Measurements from ENCODE around the gene METTL1. TPM values are rescaled to one million over a fixed set of nuclear protein-coding genes. Genes with fewer than 3 reads are reported as not detected.

Gene METTL1
- total RNA-seq, 1 donor from 2014 or later: 6.8 TPM

DNA sequence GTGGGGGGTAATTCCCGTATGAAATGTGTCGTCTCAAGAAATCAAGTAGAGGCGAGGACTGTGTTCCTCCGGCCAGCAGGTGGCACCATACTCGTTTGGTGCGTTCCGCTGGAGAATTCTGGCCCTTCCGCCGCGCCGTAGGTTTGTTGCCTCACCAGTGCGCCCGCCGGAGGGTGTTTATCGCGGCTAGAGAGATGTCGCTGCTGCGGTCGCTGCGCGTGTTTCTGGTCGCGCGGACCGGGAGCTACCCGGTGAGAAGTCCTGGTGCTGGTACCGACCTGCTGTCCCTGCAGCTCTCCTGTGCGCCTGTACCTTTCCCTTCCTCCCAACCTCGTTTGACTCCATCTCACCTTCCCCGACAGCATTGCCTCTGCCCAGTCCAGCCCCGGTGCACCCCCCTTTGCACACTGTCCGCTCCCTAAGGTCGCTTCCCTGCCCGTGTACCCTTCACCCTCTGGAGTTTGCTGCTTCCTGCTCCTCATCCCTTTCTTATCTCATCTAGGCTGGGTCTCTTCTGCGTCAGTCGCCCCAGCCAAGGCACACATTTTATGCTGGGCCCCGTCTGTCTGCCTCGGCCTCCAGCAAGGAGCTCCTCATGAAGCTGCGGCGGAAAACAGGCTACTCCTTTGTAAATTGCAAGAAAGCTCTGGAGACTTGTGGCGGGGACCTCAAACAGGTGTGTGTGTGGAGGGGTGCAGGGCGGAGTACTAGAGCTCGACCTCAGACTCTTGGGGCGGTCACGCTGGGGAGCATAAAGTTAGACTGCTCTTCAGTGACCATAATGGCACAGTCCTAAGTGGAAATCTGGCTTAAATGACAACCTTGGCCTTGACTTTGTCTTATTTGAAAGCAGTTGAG lies 10.9 kb upstream of the METTL1 start, which contains the start of gene TSFM:
Gene TSFM, plus strand, starts transcription at position 180 of the 858 bp plus-strand sequence. Its CDS starts 15 bp downstream, at position 195.
- intact Hi-C loops (cut with micrococcal nuclease): no loop called here
- TF ChIP-seq, protein P1, sequence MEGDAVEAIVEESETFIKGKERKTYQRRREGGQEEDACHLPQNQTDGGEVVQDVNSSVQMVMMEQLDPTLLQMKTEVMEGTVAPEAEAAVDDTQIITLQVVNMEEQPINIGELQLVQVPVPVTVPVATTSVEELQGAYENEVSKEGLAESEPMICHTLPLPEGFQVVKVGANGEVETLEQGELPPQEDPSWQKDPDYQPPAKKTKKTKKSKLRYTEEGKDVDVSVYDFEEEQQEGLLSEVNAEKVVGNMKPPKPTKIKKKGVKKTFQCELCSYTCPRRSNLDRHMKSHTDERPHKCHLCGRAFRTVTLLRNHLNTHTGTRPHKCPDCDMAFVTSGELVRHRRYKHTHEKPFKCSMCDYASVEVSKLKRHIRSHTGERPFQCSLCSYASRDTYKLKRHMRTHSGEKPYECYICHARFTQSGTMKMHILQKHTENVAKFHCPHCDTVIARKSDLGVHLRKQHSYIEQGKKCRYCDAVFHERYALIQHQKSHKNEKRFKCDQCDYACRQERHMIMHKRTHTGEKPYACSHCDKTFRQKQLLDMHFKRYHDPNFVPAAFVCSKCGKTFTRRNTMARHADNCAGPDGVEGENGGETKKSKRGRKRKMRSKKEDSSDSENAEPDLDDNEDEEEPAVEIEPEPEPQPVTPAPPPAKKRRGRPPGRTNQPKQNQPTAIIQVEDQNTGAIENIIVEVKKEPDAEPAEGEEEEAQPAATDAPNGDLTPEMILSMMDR (IDR thresholded peaks at IDR 0.05; ENCODE audit: borderline replicate concordance): peak; percentile 96
- Histone ChIP-seq H3K27ac (replicated peaks) (peak within 1 kb of the TSS; percentile 81), H3K36me3 (peaks cover 35% of the 10 kb centered on the region), H3K9me3 (replicated peaks) (no peaks in the 10 kb centered on the region), H3K27me3 (ENCODE audit: low read depth) (no peaks in the 10 kb centered on the region), H3K4me1 (peaks cover 21% of the 10 kb centered on the region), H3K4me3 (peak within 1 kb of the TSS; percentile 96)
- DNase-seq: peak; percentile 98

DNA sequence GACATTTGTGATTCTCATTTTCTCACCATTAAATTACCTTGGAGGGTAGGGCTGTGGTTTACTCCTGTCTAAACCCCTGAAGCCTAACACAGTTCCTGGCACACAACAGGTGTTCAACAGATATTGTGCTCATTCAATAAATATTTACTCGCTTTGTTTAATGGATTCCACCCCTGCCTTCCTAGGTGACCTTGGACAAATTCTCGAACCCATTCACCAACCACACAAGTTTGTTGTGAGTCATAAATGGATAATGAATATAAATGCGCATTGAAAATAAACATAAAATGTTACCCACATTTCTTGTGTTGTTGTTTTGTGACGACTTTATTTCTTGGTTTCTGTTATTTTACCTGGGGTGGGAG lies 10.3 kb upstream of the METTL1 start:
- peaks cover 28% of the 10 kb centered on the region for H3K36me3 ChIP-seq
- TF ChIP-seq, protein P1 (IDR thresholded peaks at IDR 0.05; ENCODE audit: borderline replicate concordance): no peak

DNA sequence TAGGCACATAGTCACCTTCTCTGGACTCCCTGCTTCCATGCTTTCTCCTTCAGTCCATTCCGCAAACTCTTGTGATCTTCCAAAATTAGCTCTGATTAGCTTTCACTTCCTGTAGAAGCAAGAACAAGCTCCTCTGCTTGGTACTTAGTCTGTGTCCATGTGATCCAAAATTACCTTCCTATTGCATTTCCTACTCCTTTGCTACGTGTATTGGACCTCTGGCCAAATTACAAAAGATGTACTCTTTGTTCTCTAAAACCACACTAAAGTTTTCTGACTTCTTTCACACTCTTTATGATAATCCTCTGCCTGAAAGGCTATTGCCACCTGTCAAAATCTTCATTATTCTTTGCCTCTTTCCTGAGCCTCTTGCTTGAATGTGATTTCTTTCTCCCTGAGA lies 9.9 kb upstream of the METTL1 start:
- H3K4me3 ChIP-seq: no peak overlapping the region
- no peak overlapping the region for H3K27ac ChIP-seq (replicated peaks)
- peaks cover 24% of the 10 kb centered on the region for H3K36me3 ChIP-seq
- DNase-seq: no peak
- intact Hi-C loops (cut with micrococcal nuclease): no loop called here
- no peaks in the 10 kb centered on the region for H3K27me3 ChIP-seq (ENCODE audit: low read depth)
- H3K9me3 ChIP-seq (replicated peaks): no peaks in the 10 kb centered on the region
- peaks cover 21% of the 10 kb centered on the region for H3K4me1 ChIP-seq
- TF ChIP-seq, protein P1 (IDR thresholded peaks at IDR 0.05; ENCODE audit: borderline replicate concordance): no peak

More for the DNA sequence above, 10.3 kb upstream of the METTL1 start:
- no peaks in the 10 kb centered on the region for H3K9me3 ChIP-seq (replicated peaks)
- intact Hi-C loops (cut with micrococcal nuclease): no loop called here
- H3K4me1 ChIP-seq: peaks cover 21% of the 10 kb centered on the region
- no peaks in the 10 kb centered on the region for H3K27me3 ChIP-seq (ENCODE audit: low read depth)
- no peak for DNase-seq
- H3K4me3 ChIP-seq: peak overlapping the region; percentile 96
- peak overlapping the region; percentile 81 for H3K27ac ChIP-seq (replicated peaks)

DNA sequence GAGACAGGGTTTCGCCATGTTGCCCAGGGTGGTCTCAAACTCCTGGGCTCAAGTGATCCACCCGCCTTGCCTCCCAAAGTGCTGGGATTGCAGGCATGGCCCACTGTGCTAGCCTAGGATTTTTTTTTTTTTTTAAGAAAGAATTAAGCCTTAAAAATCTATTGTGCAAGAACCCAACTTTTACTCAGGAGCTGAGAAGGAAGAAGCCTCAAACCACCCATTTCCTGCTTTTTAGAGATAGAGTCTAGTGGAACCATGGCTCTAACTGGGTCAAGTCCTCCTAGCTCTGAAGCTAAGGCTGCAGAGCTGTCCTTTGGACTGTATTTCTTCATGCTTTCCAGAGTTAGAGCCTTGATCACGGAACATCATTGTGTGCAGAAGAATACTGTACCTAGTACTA lies 9.3 kb upstream of the METTL1 start:
- Histone ChIP-seq H3K36me3 (peaks cover 19% of the 10 kb centered on the region), H3K27ac (replicated peaks) (no peak overlapping the region), H3K4me1 (peaks cover 21% of the 10 kb centered on the region), H3K9me3 (replicated peaks) (no peaks in the 10 kb centered on the region), H3K27me3 (ENCODE audit: low read depth) (no peaks in the 10 kb centered on the region), H3K4me3 (no peak overlapping the region)
- TF ChIP-seq, protein P1 (IDR thresholded peaks at IDR 0.05; ENCODE audit: borderline replicate concordance): no peak
- DNase-seq: no peak
- intact Hi-C loops (cut with micrococcal nuclease): no loop called here

DNA sequence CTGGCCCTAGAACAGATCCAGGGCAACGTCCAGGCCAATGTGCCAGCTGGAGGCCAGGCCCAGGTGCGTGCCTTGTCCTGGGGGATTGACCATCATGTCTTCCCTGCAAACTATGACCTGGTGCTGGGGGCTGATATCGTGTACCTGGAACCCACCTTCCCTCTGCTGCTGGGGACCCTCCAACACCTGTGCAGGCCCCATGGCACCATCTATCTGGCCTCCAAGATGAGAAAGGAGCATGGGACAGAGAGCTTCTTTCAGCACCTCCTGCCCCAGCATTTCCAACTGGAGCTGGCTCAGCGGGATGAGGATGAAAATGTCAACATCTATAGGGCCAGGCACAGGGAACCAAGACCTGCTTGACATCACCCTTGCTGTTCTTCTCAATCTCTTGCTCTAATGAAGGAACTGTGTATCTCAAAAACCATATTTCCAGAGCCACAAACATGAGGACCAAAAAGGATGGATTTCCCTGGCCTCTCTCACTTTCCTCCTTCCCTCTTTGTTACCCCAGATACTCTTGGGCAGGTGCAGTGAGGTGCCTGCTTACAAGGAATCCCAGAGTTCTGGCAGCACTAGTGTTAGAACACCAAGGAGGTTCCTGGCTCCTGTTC lies 8.5 kb upstream of the METTL1 start:
- Histone ChIP-seq H3K9me3 (replicated peaks) (no peaks in the 10 kb centered on the region), H3K4me1 (peaks cover 21% of the 10 kb centered on the region), H3K27ac (replicated peaks) (no peak overlapping the region), H3K36me3 (peaks cover 10% of the 10 kb centered on the region), H3K27me3 (ENCODE audit: low read depth) (no peaks in the 10 kb centered on the region), H3K4me3 (no peak overlapping the region)
- no peak for DNase-seq
- intact Hi-C loops (cut with micrococcal nuclease): no loop called here
- TF ChIP-seq, protein P1 (IDR thresholded peaks at IDR 0.05; ENCODE audit: borderline replicate concordance): no peak
